ENCODE data around the gene EIF4A3.

DNA sequence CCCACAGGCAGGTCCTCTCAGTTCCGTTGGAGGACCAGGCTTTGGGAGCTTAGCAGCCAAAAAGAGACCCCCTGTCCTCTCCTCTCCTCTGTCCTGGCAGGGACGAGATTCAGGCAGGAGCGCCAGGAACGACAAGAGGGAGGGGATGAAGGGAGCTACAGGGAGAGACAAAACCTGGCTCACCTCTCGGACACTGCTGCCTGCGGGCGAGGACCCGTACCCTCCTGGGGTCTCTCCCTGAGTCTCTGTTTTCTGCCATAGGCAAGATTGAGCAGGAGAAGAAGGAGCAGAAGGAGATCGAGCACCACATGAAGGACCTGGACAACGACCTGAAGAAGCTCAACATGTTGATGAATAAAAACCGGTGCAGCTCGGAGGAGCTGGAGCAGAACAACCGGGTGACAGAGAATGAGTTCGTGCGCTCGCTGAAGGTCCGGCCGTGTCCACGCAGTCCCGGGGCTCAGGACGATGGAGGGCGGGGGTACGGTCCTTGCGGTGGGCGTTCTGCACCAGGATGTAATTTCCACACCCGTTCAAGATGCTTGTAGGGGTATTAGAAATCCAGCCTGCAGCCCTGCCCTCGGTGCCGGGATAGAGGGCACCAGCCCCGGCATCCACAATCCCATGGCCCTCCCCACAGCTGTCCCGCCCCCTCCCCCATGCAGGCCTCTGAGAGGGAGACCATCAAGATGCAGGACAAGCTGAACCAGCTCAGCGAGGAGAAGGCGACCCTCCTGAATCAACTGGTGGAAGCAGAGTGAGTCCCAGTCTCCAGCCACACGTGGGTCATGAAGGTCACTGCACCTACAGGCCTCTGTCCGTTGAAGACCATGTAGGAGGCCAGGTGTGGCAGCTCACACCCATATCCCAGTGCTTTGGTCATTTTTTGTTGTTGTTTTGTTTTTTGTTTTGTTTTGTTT is 59.3 kb downstream of the EIF4A3 start:
- TF ChIP-seq, protein P1, sequence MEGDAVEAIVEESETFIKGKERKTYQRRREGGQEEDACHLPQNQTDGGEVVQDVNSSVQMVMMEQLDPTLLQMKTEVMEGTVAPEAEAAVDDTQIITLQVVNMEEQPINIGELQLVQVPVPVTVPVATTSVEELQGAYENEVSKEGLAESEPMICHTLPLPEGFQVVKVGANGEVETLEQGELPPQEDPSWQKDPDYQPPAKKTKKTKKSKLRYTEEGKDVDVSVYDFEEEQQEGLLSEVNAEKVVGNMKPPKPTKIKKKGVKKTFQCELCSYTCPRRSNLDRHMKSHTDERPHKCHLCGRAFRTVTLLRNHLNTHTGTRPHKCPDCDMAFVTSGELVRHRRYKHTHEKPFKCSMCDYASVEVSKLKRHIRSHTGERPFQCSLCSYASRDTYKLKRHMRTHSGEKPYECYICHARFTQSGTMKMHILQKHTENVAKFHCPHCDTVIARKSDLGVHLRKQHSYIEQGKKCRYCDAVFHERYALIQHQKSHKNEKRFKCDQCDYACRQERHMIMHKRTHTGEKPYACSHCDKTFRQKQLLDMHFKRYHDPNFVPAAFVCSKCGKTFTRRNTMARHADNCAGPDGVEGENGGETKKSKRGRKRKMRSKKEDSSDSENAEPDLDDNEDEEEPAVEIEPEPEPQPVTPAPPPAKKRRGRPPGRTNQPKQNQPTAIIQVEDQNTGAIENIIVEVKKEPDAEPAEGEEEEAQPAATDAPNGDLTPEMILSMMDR (IDR thresholded peaks at IDR 0.05) = no peak
- TF ChIP-seq POLR2AphosphoS5 (IDR thresholded peaks at IDR 0.05; ENCODE audit: low read depth, low read length) = no peak
- no peak for TF ChIP-seq GATA2 (CRISPR knock-in tag; IDR thresholded peaks at IDR 0.05)
- TF ChIP-seq JUND (IDR thresholded peaks at IDR 0.05) = no peak
- no peak for TF ChIP-seq YY1 (IDR thresholded peaks at IDR 0.05; ENCODE audit: low read depth)
- TF ChIP-seq RFX5 (IDR thresholded peaks at IDR 0.05; ENCODE audit: low read length) = no peak
- no peak for TF ChIP-seq RXRA (IDR thresholded peaks at IDR 0.05; ENCODE audit: borderline replicate concordance, low read depth)
- no peak for TF ChIP-seq RCOR1 (IDR thresholded peaks at IDR 0.05; ENCODE audit: low read length)
